GM19438 (cell line): Measurements from ENCODE around the gene ABR.
"Not testable (repeated sequence)": the region's sequence is repeated elsewhere in the genome, so short reads cannot be mapped to it uniquely, and the experiment has no call there.

Experiments
- ATAC-seq: cut with Tn5 transposase; IDR thresholded peaks from one replicate; pipeline ENCODE4 v1.9.1; 2021; ENCODE audit warnings: low read depth; ENCODE audit not compliant: unreplicated experiment

Gene ABR

DNA sequence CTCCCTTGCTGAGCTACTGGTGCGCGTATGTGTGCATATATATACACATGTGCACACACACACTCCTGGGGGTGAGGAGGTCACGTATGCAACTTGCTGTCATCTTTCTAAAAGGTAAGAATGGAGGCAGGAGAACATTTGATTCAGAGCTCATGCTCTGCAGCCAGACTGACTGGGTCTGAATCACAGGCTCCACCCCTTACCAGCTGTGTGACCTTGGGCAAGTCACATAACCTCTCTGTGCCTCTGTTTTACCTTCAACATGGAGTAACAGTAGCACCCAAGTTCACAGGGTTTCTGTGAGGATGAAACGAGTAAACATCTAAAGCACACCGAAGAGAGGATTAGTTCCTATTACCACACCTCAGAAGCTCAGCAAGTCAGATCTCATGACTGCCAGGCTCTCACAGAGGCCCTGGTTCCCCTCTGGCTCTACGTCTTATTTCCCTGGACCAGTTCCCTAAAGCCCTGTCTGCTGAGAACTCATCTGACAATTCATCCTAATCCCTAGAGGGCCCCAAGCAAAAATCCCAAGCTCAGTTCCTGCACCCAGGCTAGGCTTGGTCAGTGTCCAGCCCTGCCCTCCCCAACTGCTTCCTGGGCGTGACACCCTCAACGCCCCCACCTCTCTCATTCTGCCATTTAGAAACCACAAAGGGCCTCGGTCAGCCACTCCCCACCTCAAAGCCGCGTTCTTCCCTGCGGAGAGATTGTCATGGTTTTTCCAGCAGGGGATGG, 28.7 kb downstream of the ABR start:
- ATAC-seq, result no peak

DNA sequence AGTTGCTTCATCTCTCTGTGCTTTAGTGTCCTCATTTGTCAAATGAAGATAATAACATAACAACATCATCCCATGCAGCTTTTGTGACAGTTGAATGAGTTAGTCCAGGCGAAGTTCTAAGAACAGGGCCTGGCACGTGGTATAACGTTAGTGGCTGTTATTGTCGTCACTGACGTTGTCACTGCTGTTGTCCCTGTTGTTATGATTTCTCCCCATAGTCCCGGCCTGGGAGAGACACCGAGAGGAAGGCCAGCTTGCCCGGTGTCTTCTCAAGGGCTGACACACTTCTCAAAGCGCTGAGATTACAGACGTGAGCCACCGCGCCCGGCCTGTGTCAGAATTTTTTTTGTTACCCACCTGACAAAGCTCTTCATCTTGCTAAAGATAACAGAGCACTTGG, 29.9 kb downstream of the ABR start:
- ATAC-seq, result no peak

DNA sequence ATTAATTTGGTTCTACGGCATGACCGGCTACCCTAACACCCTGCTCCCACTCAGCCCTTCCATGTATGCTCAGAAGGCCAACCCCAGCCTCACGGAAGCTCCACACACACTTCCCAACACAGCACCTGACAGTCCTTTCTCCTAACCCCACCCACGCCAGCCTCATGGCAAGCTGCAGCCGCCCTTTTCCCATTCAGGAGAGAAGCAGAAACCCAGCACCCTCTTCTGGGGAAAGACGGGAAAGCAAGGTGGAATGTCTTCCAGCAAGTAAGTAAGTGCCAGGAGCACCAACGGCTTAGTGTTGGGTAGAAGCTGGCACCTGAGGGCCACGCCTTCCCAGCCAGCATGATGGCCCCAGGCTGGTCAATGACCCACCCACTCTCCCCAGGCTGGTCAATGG, 32.1 kb downstream of the ABR start:
- ATAC-seq, result no peak

DNA sequence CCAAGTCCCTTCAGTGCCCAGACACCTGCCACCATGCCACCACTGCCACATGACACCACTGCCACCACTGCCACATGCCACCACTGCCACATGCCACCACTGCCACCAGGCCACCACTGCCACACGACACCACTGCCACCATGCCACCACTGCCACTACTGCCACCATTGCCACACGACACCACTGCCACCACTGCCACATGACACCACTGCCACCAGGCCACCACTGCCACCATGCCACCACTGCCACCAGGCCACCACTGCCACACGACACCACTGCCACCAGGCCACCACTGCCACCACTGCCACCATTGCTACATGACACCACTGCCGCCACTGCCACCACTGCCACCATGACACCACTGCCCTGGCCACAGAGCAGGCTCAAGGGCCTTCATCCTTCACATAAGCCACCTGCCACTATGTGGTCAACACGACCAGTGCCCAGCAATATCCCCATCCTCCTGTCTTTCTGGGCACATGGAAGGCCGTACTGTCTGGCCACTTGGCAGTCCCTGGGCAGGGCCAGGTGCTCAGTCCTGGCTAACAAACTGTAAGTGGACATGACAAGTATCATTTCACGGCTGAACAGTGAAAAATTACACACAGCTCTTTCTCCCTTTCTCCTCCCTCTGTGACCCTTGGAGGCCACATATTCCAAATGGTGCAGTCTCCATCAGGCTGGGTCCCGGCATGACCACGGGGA, 33.1 kb downstream of the ABR start:
- ATAC-seq, result no peak

DNA sequence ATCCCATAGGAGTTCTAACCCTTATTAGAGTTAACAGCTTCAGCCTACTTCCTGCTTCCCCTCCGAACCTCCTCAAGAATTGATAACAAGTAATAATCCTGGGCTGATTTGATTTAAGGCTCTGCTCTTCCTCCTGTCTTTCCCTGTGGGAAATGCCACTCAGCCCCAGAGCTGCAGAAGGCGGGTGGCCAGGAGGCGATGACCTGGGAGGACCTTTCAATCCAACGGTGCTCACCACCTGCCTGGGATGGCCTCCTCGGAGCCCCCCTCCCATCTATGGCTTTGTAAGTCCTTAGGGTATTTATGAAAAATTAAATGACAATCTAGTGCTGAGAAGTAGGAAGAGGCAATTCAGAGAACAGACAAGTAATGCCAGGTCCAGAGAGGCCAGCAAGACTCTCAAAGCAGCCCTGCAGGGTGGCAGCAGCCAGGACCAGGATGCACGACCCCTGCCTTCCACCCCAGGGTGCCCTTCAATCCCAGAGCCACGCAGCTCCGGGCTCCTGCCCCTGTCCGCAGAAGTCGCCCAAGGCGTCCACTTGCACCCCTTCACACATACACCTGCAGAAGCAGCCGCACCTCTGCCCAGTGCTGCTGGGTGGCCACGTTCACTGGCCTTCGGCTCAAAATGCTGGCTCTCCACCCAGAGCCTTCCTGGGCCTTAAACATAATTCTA, 34.3 kb downstream of the ABR start:
- ATAC-seq, result no peak

DNA sequence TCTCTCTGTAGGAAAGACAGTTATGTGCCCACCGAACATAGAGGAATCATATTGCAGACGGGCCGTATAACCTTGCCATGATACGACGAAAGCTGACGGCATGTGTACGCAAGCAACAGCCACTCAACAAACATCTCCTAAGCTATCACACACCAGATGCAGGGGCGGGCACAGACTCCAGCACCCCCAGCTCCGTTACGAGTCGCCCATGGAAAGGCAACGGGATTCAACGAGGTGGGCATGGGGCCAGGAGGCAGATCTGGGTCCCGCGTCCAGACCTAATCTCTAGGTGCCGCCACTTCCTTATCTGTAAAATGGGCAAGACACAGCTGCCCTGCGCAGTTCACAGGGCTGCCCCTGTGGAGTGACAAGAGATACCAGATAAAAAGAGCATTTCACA, 35.6 kb downstream of the ABR start:
- no peak for ATAC-seq

DNA sequence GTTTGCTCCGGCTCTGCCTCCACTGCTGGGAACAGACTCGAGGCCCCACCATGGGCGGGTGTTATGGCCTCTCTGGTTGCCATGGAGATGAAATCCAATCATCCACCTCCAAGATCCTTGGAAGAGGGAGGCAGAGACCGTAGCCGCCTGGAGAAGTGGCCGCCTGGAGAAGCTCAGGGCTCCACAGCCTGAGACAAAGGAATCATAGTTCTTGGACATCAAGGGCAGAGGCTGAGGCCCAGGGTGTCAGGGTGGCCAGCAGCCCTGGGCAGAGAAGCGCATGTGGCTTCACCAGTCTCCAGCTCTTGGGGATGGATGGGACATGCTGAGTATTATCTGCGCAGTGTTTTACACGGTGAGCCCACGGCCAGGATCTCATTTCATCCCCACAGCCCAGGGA, 36.2 kb downstream of the ABR start:
- ATAC-seq, result no peak

DNA sequence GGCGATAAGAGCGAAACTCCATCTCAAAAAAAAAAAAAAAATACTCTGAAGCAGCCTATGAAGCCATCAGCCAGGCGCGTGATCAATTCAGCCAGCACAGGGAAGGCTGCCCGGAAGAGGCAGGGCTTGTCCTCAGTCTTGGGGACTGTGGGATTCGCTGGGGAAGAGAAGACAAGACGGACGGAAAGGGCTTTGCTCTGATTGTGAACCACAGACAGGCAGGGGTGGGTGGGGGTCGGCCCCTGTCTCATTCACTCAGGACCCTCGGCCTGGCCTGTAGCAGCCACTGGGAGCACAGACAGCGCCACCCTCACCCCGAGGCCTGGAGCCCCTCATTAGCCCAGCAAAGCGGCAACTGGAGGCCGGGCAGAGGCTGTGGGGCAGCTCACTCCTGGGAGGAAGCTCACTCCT, 37.2 kb downstream of the ABR start:
- ATAC-seq, result no peak

DNA sequence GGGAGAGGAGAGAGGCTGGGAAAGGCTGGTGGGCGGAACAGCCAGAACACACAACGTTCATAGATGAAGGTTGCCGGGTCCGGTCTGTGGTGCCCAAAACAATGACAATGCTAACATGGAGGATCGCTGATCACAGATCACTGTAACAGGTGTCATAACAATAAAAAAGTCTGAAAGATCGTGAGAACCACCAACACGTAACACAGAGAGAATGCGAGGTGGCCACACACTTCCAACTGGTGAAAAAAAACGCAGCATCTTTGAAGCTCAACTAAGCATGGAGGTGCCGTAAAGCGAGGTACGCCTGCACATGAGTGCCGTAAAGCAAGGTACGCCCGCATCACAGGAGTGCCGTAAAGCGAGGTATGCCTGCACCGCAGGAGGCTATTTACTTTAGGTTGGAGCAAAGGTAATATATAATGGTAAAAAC, 42.3 kb downstream of the ABR start:
- no peak for ATAC-seq

DNA sequence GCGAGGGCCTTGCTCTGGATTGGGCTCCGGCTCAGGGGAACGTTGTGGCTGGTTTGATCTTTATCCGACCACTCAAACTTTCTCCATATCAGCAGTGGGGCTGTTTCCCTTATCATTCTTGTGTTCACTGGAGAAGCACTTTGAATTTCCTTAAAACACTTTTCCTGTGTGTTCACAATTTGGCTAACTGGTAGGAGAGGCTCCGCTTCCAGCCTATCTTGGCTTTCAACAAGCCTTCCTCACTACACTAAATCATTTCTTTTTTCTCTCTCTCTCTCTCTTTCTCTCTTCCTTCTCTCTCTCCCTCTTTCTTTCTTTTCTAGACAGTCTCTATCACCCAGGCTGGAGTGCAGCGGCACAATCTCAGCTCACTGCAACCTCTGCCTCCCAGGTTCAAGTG, 43.0 kb downstream of the ABR start:
- ATAC-seq, result no peak

DNA sequence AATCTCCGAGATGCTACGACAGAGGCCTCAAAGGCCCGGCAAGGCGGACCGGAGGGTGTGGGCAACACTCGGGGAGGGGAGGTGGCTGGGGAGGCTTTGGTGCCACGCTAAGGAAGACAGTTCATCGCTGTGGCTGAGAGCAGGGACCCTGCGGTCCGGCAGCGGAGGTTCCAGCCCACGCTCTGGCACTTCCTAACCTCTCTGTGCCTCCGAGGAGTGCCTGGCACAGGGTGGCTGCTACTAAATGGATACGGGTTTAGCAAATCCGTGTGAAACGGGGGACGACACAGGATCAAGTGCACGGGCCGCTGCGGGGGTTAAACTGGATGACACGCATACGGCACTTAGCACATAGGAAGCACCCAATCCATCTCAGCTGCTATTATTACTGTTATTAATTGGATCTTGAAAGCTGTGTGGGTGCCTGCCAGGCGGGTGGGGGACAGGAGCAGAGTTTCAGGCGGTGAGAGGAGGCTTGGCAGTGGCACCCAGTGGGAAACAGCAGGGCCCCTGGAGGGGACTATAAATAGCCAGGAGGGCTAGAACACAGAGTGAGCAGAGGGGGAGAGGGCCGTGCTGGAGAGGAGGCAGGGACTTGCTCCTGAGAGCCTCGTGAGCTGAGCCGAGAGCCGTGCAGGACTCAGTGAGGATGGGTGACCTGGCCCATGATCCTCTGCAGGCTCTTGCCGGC, 45.0 kb downstream of the ABR start:
- no peak for ATAC-seq

DNA sequence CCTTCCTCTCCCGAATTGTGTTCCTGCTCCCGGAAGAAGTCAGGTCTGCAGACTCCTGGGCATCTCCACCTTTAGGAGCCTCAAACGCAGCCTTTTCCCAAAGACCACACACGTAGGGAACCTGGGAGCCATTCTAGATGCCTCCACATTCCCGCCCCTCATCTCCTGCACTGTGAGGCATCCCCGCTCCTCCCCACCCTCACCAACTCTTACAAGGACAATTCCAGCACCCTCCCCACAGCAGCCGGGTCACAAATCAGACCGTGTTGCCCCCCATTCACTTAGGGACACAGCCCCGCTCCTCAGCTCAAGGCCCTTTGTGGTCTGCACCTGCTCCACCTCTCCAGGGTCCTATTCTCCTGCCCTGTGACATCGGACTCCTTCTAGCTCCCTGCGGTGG, 49.6 kb downstream of the ABR start:
- ATAC-seq, result no peak

DNA sequence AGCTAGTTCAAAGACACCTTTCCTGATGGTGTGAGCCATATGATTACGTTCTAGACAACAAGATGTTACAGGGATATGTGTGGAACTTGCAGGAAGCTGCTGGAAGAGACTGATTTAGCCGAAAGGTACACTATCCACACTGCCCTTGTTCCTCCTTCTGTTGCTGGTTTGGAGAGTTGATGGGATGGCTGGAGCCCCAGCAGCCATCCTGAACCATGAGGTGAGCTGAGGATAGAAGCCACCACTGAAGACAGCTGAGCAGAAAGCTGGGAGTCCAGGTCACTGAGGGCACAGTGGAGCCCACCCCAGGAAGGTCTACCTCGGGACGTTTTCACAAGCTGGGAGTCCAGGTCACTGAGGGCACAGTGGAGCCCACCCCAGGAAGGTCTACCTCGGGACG, 51.3 kb downstream of the ABR start:
- ATAC-seq, result not testable (repeated sequence)

DNA sequence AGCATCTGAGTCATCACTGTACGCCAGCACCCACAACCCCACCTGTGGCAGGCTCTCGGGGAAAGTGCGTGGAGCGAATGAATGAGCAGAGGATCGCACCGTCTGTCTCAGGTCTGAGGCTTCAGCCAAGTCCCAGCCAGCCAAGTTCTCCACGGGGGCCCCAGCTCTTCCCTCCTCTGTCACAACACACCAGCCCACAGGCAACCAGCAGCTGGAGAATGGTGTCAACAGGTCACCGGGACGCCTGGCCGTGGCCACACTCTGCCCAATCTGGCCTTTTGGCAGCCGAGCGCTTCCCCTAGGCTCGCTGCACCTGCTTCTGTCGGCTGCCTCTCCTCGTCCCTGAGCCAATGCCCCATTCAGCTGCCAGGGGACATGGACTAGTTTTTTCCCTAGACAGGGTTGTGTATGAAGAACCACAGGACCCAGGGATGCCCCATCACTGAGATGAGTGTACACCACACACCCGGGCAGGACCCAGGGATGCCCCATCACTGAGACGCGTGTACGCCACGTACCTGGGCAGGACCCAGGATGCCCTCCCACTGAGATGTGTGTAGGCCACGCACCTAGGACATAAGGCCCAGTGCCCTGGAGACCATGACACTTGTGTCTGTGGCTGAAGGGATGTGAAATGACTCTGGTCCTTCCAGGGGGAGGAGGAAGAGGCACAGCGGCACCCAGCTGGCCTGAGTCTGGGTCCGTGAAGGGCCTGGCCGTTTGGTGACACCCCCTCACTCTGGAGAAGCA, 52.8 kb downstream of the ABR start:
- no peak for ATAC-seq

DNA sequence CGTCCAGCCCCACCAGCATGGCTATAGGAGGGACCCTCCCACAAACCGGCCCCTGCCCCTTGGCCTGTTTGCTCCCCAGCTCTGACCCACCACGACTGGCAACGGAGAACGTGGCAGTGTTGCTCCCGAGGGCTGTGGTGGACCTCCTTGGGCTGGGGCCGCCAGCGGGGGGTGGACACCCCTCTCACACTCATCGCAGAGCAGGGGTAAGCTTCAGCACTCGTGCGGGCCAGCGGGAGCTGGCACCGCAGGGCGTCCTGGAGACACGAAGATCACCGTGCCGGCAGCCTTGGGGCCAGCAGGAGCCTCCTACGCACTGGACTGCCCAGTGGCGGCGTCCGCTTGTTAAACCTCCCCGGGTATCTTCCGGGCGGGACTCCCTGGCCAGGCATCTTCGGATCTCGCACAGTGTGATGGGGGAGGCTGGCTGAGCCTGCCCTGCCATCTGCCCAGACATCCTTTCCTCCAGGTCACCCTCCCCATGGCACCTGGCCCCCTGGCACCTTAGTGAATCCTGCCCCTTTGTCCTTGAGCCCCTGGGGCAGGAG, 53.5 kb downstream of the ABR start:
- no peak for ATAC-seq

DNA sequence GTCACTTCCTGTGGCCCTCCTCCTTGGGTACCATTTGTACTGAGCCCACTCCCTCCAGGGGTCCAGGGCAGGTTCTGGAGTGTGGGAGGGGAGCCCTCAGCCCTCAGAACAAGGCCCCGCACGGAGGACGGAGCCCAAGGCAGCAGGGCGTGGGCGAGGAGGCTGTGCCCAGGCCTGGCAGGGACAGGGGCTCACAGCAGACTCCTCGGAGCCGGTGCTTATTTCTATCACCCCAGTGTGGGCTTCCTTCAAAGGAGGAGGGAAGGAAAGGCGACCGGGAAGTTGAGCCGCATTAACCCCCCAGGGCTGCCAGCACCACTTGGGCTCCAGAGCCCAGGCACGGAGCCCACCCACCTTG, 54.0 kb downstream of the ABR start:
- ATAC-seq, result no peak

DNA sequence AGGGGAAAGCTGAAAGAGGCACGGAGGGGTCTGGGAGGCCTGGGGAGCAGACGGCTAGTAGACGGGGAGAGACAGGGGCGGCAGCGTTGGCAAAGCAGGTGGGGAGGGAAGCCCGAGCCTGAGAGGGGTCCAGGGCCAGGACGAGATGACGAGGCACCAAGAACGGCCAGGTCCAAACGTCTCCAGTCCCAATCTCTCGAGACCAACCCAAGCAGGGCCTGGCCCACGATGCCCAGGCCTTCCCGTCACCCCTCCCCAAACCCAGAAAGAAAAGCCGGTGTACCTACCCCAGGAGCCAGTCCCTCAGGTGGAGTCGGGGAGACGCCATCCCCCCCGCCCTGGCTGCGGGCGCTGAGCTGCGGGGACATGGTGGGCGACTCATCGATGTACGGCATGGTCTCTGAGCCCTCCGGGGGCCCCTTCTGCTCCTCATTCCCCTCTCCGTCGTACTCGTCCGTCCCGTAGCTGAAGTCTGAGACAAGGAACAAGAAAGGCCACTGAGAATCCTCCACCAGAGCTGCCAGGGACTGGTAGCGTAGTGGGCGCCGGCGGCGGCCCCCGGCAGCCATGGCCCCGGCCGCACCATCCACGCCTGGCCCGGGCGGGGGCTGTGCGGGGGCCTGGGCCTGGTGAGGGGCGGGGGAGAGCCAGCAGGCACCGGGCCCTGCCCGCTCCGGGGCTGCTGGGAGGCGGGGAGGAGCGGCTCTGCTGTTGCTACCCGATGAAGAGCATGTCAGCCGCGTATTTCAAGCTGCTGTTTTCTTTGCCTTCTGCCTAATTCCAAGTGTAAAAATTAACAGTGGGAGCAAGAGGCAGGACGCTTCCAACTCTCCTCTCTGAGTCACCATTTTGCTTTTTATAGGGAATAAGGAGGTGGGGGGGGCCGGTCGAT, 54.6 kb downstream of the ABR start:
- ATAC-seq, result no peak

DNA sequence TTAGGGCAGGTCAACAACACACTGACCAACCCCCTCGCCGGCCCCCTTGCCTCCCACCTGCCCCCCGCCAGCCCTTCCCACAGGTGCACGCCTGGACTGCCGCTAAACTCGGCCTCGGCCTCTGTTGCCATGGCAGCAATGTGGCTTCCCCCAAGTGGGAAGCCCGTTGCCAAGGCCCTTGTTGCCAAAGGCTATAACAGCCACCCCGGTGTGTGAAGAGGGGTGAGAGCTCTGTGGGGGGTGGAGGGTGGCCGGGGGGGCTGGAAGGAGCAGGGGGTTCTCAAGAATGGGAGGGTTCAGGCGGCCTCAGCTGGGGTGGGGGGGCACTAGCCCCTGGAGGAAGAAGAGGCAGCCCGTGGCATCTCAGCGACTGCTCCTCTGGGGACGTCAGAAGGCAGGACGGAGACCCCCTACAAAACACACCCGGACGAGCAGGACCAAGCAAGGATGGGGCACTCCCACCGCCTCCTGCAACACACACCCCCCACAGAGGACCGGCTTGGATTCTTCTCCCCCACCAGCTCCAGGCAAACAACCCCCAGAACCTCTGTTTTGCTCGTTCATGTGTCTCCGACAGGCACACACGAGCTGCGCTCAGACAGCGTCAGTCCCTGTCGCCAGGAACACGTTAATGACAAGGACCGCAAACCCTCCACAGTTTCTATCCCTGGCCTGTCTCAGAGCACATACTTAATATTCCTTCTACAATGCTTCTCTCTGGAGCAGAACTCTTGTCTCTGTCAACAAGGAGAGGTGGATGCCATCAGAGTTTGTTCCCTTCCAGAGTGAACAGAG, 55.7 kb downstream of the ABR start:
- ATAC-seq, result no peak
